T1000 (cell line): Measurements from ENCODE around the gene ASPHD1.
"Not testable (repeated sequence)": the region's sequence is repeated elsewhere in the genome, so short reads cannot be mapped to it uniquely, and the experiment has no call there.

Experiments
- DNase-seq: peaks from one replicate; lab custom pipeline; 2025; ENCODE audit warnings: mixed read lengths; lab: John Stamatoyannopoulos, UW

ASPHD1 gene, protein sequence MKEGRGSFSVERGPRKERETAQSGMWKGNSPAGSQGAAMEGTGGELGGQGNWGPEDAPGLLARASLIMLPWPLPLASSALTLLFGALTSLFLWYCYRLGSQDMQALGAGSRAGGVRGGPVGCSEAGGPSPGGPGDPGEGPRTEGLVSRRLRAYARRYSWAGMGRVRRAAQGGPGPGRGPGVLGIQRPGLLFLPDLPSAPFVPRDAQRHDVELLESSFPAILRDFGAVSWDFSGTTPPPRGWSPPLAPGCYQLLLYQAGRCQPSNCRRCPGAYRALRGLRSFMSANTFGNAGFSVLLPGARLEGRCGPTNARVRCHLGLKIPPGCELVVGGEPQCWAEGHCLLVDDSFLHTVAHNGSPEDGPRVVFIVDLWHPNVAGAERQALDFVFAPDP

DNA sequence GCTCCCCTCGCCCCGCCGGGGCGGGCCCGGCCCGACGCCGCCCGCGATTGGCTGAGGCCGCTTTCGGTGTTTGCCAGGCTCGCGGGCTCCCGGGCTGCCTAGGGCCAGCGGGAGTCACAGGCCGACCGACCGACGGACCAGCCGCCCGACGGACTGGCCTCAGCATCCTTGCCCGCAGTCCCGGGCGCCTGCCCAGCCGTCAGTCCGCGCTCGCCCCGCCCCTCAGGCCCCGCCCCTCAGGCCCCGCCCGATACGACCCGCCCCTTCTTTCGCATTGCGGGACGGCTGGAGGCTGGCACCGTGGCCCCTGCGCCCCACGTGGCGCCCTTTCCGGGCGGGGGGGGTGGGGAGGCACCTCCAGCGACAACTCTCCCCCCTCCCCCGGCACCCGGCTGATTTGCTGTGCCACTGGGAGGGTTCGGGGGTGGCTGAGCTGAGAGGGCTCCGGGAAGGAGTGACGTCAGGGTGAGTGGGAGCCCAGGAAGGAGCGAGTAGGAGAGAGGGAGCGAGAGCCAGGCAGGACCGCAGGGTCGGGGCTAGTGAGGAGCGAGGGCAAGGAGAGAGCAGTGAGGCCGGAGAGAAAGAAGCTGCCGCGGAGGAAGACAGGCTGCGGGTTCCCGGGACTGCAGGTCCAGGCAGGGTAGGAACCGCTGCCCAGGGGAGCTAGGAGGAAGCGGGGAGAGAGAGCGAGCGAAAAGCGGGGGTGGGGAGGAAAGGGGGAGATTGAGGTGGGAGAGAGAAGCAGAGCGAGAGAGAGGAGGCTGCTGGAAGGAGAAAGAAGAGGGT is at the start of gene ASPHD1:
TSS of gene ASPHD1 (plus strand) at position 387 of the 786 bp plus-strand sequence. CDS start 484 bp downstream, outside the sequence.
- peak; percentile 81 for DNase-seq

DNA sequence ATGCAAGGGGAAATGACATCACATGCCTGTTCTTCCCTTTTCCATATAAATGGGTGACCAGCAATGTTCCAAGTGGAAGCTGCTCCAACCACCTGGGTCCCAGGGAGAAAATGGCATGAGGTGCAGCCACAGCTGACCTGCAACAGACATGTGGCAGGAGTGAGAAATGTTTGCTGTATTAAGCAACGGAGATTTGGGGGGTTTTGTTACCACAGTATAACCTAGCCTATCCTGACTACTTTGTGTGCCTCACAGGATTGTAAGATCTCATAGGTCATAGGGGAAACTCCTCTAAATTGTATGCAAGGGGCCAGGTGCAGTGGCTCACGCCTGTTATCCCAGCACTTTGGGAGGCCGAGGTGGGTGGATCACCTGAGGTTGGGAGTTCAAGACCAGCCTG is 49.3 kb upstream of the ASPHD1 start:
- DNase-seq: no peak

DNA sequence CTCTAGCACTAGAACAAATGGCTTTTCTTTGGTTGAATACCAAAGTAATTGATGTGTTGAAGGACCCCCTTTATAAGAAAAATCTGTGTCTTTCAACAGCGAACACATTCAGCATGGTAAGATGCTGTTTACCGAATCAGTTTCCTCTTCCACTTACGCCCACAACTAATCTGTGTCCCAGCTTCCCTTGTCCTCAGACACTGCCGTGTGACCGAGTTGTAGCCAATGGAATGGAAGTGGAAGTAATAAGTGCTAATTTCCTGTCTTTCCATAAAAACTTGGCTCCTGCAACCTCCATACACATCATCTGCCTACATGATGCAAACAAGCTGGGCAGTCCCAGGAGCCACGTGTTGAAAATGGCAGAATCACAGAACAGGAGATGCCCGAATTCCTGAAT is 47.6 kb upstream of the ASPHD1 start:
- DNase-seq: no peak

DNA sequence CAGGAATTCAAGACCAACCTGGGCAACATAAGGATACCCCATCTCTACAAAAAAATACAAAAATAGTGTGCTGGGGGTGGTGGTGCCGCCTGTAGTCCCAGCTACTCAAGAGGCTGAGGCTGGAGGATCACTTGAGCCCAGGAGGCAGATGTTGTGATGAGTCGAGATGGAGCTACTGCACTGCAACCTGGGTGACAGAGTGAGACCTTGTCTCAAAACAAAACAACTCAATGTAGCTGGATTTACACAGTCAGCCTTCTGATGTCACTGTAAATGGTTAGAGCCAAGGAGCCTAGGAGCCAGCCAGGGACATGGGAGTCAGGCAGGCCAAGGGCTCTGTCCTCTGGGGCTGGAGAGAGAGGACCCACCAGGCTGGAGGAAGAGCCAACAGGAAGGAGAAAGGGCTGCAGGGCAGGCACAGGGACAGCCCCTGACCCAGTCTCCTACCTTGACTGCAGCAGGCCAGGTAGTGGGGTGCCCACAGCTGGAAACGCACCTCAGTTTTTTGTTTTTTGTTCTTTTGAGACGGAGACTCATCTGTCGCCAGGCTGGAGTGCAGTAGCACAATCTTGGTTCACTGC is 45.7 kb upstream of the ASPHD1 start:
- DNase-seq: no peak

DNA sequence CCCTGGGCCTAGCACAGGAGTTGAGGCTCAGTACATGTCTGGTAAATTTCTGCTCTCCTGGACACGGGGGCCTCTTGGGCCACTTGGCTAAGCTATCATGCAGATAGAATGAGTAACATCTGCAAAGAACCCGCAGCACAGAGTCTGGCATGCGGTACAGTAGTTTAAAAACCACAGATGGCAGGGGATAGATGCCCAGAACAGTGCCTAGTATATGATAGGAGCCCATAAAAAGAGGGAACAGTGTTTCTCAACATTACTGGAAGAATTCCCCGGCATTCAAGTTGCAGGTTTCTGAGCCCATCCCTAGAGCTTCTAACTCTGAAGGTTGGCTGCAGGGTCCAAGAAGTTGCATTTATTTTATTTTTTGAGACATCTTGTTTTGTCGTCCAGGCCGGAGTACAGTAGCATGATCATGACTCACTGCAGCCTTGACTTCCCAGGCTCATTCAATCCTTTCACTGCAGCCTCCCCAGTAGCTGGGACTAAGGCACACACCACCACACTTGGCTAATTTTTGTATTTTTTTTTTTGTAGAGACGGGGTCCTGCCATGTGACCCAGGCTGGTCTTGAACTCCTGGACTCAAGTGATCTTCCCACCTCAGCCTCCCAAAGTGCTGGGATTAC is 43.0 kb upstream of the ASPHD1 start:
- DNase-seq: peak; percentile 21

DNA sequence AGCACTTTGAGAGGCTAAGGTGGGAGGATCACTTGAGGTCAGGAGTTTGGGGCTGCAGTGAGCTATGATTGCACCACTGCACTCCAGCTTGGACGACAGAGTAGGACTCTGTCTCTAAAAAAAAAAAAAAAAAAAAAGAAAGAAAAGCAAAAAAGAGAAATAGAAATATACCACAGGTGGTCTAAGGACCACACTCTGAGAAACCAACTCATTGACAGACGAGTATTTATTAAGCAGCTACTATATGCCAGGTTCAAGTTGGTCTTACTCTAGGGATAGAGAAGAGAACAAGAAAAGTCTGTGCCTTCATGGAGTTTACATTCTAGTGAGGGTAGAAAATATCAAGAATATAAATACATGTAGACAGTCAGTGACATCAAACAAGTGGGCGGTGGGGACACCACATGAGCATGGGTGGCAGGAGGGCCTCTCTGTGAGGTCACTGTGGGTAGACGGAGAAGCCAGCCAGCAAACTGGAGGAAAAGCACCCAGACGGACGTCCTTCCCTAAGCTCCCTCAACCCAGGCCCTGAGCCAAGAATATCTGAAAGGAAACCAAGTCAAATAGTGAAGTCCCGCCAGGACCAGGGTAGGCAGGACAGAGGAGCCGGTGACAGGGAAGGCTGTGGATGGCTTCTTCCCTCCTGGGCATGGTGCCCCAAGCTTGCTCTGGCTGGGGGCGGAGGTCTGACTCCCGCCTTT is 42.0 kb upstream of the ASPHD1 start:
- no peak for DNase-seq

DNA sequence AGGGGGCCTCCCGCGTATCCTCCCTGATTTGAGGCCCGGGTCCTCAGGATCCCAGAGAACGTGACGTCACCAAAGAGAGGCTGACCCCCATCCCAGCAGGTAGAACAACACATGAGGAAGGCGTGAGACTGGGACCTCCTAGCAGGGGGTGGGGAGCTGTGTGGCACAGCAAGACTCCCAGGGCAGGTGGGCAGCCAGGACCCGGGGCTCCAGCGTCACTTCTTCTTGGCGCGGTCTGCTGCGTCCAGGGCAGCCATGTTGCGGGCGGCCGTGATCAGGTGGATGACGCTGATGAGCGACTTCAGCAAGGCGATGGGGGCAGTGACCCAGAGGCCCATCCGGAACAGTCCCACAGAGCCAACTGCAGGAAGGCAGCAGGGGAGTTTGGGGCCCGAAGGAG is 41.3 kb upstream of the ASPHD1 start:
- DNase-seq: no peak

DNA sequence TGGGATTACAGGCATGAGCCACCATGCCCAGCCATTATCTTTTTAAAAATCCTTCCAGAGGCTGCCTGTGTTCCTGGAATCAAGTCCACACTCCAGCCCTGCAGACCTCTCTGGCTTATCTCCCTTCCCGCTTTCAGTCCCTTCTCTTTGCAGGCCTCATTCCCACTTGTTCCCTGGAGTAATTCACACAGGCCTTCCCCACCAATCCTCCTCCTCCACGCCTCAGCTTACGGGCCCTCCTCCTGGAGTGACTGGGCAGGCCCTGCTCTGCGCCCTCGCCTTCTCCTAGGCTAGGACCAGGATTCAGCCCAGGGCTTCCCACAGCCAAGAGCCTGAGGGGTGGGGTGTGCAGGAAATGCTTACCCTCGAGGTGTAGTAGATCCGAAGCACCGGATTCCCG is 40.1 kb upstream of the ASPHD1 start:
- no peak for DNase-seq

DNA sequence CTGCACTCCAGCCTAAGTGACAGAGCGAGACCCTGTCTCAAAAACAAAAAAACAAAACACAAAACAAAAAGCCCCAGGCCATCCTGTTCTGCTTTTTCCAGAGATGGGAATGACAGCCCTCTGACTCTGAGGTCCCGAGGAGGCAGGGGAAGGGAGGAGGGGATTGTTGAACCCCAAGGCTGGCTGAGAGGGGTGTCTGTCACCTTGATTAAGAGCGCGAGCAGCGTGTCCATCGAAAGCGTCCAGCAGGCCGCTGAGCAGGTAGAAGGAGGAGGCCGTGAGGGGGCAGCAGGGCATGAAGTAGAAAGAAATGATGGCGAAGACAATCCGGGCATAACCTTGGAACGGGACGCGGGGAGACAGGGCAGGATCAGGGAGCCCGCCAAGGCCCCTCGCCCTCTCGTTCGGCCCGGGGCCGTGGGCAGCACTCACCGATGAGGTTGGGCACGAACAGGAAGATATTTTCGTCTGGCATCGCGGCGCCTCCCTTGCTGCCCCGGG is 37.9 kb upstream of the ASPHD1 start:
- DNase-seq: no peak

DNA sequence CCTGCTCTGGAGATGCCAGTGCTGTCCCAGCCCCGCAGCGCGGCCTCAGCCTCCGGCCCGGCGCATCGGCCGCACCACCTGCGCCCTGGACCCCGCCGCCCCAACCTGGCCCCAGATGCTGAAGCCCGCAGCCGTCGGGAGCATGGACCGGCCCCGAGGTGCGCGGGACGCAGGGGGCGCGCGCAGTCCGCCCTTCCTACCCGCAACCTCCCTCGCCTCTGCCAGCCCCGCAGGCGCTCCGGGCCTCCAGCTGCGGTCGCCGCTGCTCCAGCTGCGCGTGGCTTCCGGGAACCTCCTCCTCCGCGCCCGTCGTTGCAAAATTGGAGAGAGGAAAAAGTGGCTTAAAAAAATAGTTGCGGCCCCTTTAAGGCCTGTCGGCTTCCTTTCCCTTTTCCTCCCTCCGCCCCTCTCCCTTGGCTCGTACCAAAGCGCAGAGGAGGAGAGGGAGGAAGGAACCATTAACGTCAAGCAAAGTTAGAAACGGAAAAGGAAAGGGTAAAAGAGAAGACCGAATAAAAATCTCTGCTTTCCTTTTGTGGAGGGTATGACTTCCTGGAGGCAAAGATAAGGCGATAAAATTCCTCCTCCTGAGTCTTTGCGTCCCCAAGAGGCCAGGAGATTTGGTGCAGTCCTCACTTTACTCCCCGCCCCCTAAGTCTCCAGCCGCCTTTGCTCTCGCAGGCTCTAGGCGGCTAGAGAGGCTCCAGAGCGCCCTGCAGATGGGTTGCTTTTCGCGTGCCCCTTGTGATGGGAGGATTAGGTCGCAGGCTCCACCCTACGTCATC is 37.2 kb upstream of the ASPHD1 start, which contains the start of gene CDIPT:
TSS of gene CDIPT (minus strand) at position 343 of the 785 bp plus-strand sequence. CDS start 369 bp downstream, outside the sequence.
- peak; percentile 91 for DNase-seq

DNA sequence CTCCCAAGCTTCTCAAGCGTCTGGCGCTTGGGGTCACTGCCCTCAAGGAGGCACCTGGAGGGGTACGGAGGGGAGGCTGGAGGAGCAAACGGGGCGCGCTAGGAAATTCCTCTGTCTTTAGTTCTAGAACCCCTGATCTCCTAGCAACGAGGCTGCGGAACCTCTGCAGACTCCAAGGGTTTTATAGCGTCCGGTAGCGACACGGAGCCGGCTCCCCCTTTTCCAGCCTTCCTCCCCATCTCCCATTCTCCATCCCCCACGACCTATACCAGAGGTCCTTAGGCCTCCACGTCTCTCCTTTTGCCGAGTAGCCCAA is 36.7 kb upstream of the ASPHD1 start:
- no peak for DNase-seq

DNA sequence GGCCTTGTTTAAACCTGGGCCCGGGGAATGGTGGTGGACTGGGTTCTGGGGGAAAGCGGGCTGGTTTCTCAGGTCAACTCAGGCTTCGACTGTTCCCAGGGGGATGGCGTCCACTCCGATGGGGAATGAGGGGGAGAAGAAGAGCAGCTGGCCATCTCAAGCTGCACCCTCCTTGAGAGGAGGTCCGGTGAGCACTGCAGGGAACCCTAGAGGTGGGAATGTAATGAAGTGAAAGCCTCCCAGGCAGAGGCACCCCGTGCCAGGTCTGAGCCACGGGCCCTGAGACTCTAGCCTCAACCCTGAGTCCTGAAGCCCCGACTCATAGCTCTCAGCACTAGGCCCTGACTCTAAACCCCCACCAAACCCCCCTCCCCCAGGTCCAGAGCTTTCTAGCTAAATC is 36.1 kb upstream of the ASPHD1 start:
- DNase-seq: no peak

DNA sequence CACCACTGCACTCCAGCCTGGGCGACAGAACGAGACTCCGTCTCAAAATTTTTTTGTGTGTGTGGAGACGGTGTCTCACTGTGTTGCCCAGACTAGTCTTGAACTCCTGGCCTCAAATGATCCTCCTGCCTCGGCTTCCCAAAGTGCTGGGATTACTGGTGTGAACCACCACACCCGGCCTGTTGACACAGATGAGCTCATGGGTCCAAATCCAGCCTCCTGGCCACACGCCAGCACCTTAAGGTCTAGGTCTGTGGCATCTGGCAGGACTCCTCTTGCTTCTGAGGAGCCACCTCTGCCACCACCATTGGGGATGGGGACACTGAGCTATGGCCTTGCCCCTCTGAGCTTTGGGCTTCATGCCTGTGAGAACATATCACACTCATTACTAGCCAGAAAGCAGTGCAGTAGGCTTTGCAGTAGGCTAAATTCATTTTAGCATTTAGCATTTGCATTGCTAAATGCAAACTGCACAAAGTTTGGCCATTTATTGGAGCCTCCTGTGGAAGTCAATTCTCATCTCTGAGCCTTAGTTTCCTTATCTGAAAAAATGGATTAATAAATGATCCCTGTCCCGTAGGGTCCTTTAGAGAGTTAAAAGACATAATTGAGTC is 31.8 kb upstream of the ASPHD1 start:
- no peak for DNase-seq

DNA sequence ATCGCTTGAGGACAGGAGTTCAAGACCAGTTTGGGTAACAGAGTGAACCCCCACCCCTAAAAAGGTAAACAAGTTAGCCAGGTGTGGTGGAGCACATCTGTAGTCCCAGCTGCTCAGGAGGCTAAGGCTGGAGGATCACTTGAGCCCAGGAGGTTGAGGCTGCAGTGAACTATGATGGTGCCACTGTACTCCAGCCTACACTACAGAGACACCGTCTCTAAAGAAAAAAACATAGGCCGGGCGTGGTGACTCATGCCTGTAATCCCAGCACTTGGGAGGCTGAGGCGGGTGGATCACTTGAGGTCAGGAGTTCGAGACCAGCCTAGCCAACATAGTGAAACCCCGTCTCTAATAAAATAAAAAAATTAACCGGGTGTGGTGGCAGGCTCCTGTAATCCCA is 31.2 kb upstream of the ASPHD1 start:
- not testable (repeated sequence) for DNase-seq

DNA sequence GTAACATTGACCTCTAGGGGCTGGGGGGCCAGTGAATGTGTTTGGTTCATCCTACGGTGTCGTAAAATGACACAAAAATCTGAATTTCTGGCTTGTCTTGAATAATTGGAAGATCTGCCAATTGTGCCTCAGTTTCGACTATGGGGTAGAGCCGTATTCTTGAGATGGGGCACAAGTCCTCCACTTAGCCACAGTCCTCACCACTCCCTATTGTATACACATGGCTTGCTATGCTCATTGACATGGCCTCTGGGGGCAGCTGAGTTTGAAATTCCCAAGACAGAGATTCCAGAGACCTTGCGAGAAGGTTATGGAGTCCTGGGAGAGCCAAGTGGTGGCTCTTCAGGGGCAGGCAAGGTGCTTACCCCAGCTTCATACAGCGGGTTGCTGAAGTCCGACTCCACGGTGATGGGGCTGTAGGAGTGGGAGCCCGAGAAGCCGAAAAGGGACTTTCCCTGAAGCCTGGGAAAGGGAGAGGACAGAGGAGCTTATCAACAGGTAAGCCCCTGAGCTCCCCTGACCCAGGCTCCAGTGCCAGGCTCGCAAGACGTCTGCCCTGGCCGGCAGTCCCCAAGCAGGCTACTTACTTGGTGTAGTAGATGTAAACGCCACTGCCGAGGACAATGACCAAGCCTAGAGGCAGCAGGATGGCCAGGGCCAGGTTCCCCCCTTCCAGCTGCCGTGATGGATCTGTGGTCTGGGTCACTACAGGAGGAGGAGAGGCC is 28.3 kb upstream of the ASPHD1 start:
- no peak for DNase-seq

DNA sequence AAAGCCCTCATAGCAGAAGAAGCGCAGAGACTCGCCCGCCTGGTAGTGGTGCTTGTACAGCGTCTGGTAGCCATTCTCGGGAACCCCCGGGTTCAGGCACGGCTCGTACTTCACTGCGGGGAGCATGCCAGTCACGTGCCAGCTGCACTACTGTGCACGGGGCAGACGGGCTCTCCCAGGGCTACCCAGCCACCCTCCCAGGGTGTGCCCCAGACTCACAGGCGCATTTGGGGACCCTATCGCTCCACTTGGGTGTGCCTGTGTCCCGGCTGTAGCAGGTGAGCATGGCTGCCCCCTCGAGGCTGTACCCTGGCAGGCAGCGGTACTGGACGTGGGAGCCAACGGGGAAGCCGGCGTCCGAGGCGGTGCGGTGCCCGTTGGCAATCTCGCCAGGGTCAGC is 27.0 kb upstream of the ASPHD1 start:
- DNase-seq: no peak

DNA sequence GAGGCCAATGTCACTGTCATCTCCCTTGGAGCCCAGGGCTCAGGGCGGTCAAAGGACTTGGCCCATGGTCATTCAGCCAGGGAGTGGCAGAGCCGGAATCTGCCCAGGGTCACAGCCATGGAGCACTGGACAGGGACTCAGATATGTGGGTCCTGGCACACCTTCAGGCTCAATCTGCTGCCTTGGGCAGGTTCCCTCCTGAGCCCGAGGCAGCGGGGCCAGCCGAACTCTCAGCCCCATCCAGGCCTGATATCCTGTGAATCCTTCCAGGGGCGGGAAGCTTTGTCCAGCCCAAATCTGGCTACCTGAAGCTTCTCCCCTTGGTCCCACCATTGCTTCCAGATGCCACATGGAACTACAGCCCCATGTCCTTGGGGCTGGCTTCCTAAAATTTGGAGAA is 25.1 kb upstream of the ASPHD1 start:
- no peak for DNase-seq

DNA sequence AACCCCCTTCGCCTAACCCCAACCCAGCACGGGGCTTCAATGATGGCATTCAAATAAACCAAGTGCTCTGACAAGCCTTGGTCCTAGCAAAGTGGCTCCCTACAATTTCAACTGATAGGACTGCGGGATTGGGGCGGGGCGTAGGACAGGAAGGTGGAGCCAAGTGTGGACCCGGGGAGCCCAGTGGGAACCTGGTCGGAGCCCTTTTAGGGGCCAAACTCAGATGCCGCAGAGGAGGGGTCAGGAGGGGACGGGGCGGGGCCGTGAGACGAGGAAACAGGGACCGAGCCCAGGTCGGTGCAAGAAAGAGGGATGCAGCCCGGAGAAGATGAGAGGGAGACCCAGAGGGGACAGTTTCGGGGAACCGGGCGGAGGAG is 24.1 kb upstream of the ASPHD1 start:
- no peak for DNase-seq

DNA sequence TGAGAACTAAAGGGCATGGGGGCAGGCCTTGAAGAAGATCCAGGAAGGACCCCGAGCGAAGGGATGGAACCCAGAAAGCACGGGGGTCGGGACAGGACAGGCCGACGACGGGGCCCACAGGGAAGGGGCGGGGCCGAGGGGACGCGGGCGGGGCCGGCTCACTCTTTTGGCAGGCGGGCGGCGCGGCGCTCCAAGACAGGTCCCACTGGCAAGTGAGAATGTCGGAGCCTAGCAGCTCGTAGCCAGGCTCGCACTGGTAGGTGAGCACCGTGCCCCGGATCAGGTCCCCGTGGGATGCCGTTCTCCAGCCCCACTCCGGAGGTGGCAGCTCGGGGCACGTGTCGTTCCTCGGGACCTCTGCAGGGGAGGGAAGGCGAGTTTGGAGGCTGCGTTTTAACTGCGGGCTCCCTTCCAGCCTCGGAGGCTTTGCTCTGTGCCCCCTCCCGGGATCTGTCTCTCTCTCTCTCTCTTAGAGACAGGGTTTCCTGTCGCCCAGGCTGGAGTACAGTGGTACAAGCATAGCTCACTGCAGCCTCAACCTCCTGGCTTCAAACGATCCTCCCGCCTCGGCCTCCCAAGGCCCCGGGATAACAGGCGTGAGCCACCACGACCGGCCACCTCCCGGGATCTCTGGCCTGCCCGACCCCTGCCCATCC is 23.6 kb upstream of the ASPHD1 start:
- no peak for DNase-seq
